DMS153 treated with DMSO at 0.1 percent for 48 hours (cell line): ENCODE data around the gene VPS18.

ENCODE experiments used
- DNase-seq: peaks from one replicate; lab custom pipeline; 2025; ENCODE audit not compliant: unreplicated experiment; lab: John Stamatoyannopoulos, UW

VPS18 gene

DNA sequence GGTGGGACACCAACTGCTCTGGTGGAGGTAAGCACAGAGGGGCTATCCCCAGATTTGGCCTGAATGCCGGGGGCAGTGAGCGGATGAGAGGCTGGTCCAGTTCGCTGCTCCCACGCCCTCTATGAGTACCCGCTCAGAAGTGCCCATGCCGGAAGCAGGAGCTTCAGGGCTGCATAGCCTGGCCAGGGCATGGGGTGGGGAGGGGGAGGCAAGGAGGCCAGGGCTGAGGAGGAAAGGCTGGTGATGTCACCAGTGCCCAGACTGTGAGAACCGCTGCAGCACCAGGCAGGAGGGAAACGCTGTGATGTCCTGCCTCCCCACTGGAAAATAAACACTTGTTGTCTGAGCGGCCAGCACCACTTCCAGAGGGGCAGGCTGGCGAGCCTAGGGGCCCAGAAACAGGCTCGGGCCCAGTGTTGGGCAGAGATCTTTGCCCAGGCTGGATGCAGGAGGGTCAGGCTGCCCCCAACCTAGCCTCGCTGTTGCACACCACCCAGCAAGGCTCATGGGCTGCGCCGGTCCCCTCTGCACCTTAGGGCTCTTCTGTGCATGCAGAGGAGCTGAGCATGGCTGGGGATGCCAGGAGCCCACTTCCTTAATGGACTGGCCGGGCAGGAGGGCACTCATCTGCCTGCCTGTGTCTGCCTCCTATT is 24.0 kb downstream of the VPS18 start:
- no peak for DNase-seq

GRCh38 chr15:40918799-40919392 is 24.6 kb downstream of the VPS18 start:
- no peak for DNase-seq

DNA sequence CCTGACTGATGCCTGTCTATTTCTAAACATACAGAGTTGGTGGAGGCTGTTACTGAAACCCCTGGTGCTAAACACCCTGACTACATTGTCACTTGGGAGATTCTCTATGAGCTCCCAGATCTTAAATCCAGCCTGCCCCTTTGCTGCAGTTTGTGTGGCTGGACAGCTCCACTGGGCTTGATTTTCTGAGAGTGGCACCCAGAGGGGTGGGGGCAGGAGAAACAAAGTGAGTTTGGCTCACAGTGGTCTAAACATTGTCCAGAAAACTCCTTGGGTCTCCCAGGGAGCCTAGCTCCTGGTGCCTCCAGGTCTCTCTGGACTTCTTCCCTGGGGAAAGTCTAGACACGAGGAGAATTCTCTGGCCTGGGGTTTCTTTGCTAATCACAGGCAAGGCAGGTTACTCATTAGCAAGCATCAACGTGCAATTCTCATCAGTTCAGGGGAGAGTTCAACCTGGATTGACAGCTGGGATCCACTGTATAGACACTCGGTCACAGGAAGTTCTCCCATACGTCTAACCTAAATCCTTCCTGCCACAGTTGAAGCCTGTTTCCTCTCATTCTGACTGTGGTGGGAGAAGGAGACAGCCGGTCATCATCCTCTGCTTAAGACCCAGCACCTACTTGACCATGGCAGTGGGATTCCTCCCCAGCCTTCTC is 27.8 kb downstream of the VPS18 start:
- DNase-seq = no peak

- DNase-seq = no peak
Measured at GRCh38 chr15:40922608-40923005, 28.4 kb downstream of the VPS18 start.

GRCh38 chr15:40923551-40923950 is 29.3 kb downstream of the VPS18 start:
- no peak for DNase-seq

- DNase-seq = no peak
Measured at GRCh38 chr15:40925495-40925862, 31.2 kb downstream of the VPS18 start.

DNA sequence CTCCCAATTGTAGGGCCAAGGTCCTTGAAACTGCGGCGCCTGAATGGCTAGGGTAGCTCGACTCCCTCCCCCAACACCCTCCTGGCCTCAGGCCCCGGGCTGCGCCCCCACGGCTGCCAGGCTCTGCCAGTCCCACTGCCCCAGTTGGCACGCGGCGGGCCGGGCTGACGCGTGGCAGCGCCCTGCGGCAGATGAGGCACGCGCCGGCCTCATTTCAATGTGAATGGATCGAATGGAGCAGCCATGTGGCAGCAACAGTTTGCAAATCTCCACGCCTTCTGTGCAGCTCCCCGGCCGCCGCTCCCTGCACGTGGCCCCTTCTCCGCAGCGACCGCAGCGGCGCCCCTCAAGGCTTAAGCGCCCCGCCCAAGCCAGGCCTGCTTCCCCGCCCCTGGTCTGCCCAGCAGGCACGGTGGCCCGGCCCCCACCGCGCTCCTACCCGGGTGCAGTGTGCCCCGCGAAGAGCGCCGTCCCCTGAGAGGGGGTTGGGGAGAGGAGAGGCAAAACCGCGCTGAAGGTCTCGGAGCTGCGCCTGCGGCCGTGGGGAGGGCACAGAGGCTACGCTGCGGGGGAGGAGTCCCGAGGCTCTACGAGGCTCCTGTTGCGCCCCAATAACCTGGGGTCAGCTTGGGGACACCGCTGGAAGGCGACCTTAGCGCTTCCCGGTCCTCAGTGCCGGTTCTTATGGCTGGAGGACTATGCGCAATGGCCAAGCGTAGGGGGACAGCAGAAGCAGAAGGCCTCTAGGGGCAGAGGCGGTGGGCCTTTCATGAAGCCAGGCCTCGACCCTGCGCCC is 31.8 kb downstream of the VPS18 start:
- DNase-seq = no peak

GRCh38 chr15:40926659-40927494 is 32.6 kb downstream of the VPS18 start:
- no peak for DNase-seq

DNA sequence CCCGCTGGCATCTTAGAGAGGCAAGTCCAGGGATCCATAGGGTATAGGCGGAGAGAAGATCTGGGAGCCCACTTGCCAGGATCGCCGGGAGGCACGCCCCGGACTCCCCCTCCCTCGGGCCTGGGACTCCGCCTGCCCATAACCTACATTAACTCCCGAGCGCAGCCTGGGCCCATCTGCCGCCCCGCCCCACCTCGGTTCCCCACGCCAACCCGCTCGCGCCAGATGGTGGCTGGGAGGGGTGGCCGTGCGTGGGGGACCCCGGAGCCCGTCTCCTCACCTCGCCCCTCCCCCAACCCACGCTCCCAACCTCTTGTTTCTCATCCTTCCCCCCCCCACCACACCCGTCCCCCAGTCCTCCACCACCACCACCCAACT is 33.2 kb downstream of the VPS18 start:
- DNase-seq = no peak

DNA sequence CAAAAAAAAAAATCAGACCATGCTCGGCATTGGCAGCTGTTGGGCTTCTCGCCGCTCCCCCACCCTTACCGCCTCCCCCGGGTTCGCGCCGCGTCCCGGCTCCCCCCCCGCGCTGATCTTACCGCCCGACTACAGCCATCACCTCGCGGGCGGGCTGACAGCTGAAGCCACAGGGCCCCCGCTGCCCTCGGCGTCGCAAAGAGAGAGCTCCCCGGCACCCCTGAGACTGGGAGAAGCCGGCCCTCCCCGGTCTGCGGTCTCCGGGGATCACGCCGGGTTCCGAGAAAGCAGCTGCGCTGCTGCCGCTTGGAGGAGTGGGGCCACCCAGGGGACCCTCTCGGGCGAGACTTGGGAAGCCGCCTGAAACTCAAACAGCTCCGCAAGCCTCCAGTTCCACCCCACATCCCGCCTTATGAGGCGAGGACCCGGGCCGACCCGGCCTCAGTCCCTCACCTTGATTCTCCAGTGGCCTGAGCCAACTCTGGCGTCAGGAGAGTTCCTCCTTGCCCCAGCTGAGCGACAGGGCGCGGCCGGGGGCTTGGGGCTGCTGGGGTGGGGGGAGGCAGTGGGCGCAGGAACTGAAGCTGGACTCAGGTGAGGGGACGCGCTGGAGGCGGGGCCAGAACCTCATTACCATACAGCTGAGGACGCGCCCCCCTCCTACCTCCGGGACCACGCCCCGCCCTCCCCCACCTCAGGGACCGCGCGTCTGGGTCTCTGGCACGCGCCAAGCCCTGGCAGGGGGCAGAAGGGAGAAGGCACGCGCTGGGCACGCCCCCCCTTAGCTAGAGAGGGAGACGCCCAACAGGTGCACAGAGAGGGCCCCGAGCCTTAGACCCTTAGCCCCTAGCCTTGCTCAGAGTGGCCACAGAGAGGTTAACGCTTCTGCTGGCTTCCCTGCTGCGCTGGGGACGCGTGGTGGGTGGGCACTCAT is 33.9 kb downstream of the VPS18 start:
- DNase-seq = no peak

DNA sequence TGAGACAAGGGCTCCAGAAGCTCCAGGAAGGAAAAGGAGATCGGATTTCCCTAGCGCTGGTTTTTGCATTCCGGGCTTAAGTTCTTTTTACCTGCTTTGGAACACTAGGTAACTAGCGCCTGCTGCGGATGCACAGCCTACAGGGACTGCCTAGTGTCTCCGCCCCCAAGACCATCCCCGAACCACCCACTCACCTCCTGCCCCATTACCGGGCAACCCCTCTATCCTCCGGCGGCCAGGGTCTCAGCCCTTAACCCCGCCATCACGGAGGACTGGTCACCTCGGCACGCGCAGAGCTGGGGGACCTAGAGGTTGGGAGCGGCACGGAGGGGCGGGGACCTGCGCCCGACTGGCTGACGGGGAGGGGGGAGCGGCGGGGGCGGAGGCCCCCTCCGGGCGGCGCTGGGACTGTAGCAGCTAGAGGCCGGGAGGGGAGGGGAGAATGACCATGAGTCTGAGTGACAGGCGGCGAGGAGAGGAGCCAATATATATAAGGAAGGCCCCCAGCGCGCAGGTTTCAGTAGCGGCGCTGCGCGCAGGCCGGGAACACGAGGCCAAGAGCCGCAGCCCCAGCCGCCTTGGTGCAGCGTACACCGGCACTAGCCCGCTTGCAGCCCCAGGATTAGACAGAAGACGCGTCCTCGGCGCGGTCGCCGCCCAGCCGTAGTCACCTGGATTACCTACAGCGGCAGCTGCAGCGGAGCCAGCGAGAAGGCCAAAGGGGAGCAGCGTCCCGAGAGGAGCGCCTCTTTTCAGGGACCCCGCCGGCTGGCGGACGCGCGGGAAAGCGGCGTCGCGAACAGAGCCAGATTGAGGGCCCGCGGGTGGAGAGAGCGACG is 34.8 kb downstream of the VPS18 start, which contains the start of gene DLL4:
Gene DLL4 (plus strand): TSS at position 520 of the 839 bp plus-strand sequence. CDS start 329 bp downstream, outside the sequence.
- peak; percentile 47 for DNase-seq

DNA sequence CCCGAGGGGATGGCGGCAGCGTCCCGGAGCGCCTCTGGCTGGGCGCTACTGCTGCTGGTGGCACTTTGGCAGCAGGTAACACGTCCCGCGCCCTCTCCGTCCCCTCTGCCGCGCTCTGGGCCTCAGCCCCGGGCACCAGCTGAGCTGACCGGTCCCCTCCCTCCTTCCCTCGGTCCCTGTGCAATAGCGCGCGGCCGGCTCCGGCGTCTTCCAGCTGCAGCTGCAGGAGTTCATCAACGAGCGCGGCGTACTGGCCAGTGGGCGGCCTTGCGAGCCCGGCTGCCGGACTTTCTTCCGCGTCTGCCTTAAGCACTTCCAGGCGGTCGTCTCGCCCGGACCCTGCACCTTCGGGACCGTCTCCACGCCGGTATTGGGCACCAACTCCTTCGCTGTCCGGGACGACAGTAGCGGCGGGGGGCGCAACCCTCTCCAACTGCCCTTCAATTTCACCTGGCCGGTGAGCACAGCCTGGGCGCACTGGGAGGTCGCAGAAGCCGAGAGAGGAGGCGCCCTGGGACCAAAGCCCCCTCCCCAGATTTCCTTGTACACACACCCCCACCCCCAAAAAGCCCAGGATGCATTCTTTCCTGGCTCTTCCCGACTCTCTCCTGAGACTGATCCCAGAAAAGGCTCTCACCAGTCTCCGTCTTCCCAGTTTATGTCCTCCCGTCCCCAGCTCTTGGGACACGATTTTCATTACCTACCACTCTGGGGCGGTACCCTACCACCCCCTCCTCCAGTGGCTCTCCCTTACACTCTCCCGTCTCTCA is 35.6 kb downstream of the VPS18 start:
- no peak for DNase-seq

DNA sequence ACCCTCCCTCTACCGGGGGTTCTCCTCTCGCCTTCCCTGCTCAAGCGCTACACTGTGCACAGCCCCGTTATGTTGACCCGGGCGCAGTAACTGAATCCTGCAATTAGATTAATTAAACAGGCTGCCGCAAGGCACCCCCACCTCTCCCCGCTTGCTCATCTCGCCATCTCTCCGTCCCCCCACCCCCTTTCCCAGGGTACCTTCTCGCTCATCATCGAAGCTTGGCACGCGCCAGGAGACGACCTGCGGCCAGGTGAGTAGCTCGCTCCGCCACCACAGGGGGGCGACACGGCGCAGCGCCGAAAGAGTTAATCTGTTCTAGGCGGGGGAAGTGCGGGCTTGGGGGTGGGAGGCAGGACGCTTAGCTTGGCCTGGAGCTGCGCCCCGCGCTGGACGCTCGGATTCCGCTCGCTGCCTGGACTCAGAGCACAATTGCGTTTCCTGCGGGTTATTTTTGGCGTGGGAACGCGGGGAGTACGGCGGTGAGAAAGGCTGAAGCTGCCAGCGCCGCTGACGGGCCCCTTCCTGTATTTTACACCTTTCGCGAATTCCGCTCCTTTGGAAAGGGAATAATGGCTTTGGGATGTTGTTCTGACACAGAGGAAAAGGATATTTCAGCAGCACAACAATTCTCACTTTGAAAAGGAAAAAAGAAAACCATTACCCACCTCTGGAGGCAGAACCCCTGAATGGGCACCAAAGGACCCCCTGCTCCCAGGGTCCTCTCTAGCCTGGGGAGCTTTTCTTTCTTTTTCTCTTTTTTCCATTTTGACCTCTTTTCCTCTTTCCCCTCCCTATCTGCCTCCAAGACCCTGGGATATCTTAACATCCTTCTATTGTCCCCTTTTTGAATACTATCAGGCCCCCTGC is 36.4 kb downstream of the VPS18 start:
- no peak for DNase-seq

DNA sequence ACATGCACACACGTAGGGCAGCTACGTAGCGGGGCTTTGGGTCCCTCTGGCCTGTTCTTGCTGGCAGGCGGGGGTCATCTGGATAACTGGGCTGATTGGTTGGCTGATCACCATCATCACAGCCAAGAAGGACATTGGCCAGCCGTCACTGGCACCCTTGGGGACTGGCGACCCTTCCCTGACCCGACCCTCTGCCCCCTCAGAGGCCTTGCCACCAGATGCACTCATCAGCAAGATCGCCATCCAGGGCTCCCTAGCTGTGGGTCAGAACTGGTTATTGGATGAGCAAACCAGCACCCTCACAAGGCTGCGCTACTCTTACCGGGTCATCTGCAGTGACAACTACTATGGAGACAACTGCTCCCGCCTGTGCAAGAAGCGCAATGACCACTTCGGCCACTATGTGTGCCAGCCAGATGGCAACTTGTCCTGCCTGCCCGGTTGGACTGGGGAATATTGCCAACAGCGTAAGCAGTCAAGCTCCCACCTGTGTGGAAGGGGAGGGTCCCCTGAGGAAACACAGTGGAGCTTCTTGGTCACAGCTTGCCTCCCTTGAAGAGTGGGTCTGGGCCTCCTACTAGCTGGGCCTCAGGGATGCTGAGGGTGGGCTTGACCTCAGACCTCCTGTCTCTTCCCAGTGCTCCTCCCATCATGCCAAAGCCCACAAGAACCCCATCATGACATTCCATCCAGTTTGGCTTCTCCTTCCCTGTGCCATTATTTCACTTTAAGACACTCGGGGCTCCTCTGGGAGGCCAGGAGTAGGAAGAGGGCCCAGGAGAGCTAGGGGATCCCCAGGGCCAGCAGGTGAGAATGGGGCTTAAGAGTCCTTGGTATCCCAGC is 37.3 kb downstream of the VPS18 start:
- DNase-seq = no peak

DNA sequence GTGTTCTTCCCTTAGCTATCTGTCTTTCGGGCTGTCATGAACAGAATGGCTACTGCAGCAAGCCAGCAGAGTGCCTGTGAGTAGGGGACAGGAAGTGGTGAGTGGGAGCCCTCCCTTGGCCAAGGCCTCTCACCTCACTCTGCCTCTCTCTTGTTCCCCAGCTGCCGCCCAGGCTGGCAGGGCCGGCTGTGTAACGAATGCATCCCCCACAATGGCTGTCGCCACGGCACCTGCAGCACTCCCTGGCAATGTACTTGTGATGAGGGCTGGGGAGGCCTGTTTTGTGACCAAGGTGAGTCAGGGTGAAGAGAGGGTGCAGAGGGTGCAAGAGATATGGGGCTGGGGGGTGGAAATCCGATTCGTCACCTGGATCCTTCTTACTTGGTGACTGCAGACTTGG is 37.9 kb downstream of the VPS18 start:
- DNase-seq = peak; percentile 16
